Measurements from ENCODE around the gene ARHGAP9.
A peak's percentile ranks its signal among the peaks of the same experiment; 100 is the strongest.
"Not testable (repeated sequence)": the region's sequence is repeated elsewhere in the genome, so short reads cannot be mapped to it uniquely, and the experiment has no call there.

Gene ARHGAP9

DNA sequence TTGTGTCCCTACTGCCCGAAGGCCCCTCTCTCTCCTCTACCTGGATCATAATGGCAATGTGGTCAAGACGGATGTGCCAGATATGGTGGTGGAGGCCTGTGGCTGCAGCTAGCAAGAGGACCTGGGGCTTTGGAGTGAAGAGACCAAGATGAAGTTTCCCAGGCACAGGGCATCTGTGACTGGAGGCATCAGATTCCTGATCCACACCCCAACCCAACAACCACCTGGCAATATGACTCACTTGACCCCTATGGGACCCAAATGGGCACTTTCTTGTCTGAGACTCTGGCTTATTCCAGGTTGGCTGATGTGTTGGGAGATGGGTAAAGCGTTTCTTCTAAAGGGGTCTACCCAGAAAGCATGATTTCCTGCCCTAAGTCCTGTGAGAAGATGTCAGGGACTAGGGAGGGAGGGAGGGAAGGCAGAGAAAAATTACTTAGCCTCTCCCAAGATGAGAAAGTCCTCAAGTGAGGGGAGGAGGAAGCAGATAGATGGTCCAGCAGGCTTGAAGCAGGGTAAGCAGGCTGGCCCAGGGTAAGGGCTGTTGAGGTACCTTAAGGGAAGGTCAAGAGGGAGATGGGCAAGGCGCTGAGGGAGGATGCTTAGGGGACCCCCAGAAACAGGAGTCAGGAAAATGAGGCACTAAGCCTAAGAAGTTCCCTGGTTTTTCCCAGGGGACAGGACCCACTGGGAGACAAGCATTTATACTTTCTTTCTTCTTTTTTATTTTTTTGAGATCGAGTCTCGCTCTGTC, 22.8 kb downstream of the ARHGAP9 start:
- DNase-seq (ENCODE audit: low spot score) = no peak

DNA sequence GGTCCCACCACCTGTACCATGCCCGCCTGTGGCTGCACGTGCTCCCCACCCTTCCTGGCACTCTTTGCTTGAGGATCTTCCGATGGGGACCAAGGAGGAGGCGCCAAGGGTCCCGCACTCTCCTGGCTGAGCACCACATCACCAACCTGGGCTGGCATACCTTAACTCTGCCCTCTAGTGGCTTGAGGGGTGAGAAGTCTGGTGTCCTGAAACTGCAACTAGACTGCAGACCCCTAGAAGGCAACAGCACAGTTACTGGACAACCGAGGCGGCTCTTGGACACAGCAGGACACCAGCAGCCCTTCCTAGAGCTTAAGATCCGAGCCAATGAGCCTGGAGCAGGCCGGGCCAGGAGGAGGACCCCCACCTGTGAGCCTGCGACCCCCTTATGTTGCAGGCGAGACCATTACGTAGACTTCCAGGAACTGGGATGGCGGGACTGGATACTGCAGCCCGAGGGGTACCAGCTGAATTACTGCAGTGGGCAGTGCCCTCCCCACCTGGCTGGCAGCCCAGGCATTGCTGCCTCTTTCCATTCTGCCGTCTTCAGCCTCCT, 23.4 kb downstream of the ARHGAP9 start:
- no peak for DNase-seq (ENCODE audit: low spot score)

DNA sequence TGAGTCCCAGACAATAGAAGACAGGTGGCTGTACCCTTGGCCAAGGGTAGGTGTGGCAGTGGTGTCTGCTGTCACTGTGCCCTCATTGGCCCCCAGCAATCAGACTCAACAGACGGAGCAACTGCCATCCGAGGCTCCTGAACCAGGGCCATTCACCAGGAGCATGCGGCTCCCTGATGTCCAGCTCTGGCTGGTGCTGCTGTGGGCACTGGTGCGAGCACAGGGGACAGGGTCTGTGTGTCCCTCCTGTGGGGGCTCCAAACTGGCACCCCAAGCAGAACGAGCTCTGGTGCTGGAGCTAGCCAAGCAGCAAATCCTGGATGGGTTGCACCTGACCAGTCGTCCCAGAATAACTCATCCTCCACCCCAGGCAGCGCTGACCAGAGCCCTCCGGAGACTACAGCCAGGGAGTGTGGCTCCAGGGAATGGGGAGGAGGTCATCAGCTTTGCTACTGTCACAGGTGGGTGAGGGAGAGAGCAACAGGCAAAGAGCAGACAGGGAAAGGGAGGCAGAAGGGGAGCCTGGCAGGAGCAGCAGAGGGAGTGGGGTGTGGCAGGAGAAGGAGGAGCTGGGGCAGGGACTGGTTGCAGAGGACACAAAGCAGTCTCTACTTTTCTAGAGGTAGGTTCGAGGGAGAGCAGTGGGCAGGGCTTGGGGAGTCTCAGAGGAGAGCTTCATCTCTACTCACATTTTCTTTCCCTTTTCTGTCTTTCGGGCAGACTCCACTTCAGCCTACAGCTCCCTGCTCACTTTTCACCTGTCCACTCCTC, 24.1 kb downstream of the ARHGAP9 start:
- DNase-seq (ENCODE audit: low spot score) = no peak

DNA sequence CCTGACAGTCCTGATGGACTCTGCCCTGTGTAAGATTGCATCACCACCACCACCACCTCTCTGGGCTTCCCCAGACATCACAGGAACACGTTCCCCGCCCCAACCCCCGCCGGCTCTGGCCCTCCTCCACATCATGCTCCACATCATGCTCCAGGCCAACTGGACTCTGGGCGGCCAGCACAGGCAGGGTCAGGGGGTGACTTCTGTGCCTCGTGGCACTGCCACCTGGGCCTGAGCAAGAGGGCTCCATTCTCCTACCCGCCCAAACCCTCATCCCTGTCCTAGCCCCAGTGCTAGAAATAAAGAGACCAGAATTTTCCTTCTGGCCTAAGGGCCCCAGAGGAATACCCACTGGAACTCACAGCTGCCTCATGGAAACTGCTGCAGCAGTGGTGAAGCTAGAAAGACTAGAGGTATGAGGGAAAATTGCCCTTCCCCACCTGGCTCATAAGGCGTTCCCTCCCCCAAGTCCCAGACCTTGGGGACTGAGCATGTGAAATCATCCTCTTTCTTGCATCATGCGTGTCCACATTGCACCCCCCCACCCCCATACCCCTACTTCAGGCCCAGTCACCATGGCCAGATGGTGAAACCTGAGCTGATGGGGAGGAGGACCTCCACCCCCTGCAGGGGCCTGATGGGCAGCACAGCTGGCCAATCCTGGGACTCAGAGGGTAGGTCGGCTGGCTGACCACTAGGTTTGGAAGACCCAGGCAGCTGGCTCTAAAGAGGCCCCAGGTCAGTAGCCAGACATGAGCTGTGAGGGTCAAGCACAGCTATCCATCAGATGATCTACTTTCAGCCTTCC, 24.9 kb downstream of the ARHGAP9 start, which contains the start of gene INHBE:
Gene INHBE, plus strand, starts transcription at position 742 of the 808 bp plus-strand sequence. CDS start 230 bp downstream, outside the sequence.
- no peak for DNase-seq (ENCODE audit: low spot score)

DNA sequence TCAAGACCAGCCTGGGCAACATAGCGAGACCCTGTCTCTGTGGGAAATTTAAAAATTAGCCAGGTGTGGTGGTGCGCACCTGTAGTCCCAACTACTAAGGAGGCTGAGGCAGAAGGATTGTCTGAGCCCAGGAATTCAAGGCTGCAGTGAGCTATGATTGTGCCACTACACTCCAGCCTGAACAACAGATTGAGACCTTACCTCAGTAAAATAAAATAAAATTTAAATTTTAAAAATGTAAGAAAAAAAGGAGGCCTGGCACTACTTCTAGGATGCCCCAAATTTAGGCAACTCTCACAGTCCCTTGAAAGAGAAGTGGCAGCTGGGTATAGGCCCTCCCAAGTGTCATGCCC, 25.5 kb downstream of the ARHGAP9 start:
- DNase-seq (ENCODE audit: low spot score) = no peak

DNA sequence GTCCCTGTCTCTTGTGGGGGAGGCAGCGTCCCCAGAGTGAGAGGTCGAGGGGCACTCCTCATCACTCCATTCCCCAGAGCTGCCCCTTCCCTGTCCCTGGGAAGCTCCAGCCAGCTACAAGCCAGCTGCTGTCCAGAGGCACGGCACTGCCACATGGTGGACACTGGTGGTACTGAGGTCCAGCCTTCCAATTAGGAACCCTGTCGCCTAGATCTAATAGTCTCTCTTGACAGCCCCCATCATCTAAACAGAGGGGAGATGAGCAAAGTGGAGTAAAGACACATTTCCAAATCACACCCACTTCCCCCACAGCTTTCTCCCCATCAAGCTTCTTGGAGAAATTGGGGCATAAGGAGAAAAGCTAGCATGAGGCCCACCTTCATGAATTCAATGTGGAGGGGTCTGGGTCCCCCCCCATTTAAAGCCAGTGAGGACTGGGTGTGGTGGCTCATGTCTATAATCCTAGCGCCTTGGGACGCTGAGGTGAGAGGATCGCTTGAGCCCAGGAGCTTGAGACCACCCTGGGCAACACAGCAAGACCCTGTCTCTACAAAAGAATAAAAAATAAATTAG, 26.6 kb downstream of the ARHGAP9 start:
- DNase-seq (ENCODE audit: low spot score) = peak; percentile 75

DNA sequence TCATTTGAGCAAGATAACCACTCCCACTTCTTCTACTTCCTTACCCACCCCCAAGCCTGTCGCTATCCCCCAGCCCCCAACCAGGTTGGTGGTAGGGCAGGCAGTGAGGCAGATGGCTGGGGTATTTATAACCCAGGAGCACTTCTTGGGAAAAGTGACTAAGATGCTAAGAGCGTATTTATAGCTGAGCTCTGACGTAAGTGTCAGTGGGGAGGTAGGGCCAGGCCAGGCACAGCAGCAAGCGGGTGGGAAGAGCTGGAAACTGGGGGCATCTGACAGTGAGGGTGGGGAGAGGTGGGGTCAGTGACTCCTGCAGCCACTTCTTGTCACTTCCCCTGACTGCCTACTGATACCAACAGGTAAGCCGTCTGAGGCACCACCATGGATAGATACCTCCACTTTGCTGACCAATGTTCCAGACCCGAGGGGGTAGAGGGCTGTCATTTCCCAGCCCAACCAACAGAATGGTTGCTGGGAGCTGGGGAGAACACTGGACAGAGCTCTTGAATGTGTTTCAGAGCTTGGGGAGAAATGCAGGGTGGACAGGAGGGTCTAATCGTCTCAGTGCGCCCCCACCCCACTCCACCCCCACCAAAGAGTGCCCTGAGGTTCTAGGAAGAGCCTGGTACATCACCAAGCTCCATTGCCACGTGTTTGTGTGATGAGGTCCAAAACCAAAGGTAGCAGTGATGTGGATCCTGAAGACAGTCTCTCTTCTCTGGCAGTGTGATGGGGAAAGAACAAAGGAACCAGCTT, 27.3 kb downstream of the ARHGAP9 start:
- peak; percentile 75 for DNase-seq (ENCODE audit: low spot score)

DNA sequence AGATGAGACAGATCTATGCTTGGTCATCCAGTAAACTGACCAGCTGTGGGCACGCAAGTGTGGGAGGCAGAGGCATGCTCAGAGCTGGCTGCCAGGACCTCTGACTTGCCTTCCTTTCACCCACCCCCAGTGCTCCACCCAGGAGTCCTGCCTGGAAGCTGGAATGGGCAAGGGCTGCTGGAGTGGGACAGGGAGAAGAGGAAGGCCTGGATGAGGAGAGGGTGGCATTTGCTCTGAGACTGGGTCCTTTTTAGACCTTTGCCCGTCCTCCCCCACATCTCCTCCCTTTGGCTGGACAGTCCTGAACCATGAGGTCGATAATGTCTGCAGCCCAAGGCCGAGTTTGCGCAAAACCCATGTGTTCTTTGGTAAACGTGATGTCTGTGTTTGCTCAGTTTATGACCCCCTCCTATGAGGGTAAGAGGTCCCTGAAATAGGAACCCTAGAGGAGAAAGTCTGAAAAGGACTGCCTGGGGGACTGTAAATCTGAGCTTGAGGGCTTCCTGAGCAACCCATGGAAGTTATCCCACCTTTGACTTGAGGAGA, 28.4 kb downstream of the ARHGAP9 start:
- DNase-seq (ENCODE audit: low spot score) = no peak

DNA sequence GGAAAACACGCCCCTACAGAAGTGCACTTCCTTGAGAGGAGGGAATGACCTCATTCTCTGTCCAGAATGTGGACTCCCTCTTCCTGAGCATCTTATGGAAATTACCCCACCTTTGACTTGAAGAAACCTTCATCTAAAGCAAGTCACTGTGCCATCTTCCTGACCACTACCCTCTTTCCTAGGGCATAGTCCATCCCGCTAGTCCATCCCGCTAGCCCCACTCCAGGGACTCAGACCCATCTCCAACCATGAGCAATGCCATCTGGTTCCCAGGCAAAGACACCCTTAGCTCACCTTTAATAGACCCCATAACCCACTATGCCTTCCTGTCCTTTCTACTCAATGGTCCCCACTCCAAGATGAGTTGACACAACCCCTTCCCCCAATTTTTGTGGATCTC, 29.6 kb downstream of the ARHGAP9 start:
- no peak for DNase-seq (ENCODE audit: low spot score)

DNA sequence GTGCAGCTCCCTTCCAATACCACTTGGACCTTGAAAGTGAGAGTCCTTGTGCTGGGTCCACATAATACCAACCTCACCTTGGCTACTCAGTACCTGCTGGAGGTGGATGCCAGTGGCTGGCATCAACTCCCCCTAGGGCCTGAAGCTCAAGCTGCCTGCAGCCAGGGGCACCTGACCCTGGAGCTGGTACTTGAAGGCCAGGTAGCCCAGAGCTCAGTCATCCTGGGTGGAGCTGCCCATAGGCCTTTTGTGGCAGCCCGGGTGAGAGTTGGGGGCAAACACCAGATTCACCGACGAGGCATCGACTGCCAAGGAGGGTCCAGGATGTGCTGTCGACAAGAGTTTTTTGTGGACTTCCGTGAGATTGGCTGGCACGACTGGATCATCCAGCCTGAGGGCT, 30.3 kb downstream of the ARHGAP9 start:
- DNase-seq (ENCODE audit: low spot score) = no peak

DNA sequence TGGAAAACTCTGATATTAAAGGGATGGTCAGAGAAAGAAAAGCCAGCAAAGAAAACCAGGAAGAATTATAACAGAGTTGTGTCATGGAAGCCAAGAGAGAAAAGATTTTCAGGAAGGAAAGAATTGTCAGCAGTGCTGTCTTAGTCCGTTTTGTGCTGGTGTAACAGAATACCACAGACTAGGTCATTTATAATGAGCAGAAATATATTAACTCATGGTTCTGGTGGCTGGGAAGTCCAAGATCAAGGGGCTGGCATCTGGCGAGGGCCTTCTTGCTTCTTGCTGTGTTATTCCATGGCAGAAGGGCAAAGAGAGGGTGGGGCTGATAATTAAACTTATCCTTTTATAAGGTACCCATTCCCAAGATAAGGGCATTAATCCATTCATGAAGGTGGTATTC, 31.0 kb downstream of the ARHGAP9 start:
- DNase-seq (ENCODE audit: low spot score) = no peak

DNA sequence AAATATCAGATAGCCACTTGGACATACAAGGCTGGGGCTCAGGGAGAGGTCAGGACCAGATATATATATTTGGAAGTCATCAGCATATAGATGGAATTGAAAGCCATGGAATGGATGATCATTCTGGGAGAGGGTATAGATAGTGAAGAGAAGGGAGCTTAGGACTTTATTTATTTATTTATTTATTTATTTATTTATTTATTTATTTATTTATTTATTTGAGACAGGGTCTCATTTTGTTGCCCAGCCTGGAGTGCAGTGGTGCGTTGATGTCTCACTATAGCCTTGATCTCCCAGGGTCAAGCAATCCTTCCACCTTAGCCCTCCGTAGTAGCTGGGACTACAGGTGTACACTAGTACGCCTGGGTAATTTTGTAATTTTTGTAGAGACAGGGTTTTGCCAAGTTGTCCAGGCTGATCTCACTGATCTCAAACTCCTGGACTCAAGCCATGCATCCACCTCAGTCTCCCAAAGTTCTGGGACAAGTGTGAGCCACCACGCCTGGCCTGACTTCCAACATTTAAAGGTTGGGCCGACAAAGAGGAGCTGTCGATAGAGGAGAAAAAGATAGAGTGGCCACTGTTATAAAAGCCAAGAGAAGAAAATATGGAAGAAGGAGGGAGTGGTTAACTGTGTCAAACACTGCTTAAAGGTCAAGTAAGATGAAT, 33.2 kb downstream of the ARHGAP9 start:
- no peak for DNase-seq (ENCODE audit: low spot score)

DNA sequence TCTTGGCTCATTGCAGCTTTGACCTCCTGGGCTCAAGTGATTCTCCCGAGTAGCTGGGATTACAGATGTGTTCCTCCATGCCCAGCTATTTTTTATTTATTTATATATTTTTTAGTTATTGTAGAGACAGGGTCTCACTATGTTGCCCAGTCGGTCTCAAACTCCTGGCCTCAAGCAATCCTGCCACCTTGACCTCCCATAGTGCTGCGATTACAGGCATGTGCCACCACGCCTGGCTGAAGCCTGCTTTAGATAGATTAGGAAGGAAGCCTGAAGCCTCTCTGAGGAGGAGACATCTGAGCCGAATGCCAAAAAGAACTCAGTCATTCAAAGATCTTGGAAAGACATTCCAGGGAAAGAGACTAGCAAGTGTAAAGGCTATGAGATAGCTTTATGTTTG, 34.9 kb downstream of the ARHGAP9 start:
- DNase-seq (ENCODE audit: low spot score) = no peak

DNA sequence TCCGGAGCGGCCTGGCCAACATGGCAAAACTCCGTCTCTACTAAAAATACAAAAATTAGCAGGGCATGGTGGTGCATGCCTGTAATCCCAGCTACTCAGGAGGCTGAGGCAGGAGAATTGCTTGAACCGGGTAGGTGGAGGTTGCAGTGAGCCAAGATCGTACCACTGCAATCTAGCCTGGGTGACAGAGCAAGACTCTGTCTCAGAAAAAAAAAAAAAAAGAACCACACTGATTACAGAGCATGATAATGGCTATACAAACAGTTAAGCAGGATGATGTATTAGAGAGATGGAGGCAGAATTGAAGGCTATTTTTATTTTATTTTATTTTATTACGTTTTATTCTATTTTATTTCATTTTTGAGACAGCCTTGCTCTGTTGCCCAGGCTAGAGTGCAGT, 35.3 kb downstream of the ARHGAP9 start:
- DNase-seq (ENCODE audit: low spot score) = not testable (repeated sequence)

DNA sequence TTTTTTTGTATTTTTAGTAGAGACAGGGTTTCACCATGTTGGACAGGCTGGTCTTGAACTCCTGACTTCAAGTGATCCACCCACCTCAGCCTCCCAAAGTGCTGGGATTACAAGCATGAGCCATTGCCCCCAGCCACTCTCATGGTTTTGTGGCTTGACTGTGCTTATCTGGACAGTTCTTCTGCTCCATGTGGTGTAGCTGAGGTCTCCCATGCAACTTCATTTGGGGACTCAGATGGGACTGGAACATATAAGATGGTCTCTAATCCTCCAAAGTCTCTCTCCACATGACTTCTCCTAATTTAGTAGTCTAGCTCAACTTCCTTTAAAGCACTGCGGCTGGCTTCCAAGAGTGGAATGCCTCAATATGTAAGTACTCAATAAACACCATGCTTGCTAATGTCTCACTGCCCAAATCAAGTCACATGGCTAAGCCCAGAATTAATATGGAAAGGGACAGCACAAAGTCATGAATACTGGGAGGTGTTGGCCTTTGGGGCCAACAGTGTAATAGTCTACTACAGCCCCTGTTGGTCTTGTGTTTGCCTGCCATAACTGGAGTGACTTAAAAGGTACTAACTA, 37.7 kb downstream of the ARHGAP9 start:
- DNase-seq (ENCODE audit: low spot score) = no peak

DNA sequence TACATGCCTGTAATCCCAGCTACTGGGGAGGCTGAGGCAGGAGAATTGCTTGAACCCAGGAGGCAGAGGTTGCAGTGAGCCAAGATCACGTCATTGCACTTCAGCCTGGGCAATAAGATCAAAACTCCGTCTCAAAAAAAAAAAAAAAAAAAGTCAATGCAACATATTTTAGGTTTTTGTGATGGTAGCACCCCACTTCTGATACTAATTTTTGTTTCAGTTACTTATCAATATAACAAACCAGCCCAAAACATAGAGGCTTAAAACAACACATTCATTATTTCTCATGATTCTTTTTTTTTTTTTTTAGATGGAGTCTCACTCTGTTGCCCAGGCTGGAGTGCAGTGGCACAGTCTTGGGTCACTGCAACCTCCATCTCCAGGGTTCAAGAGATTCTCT, 38.3 kb downstream of the ARHGAP9 start:
- not testable (repeated sequence) for DNase-seq (ENCODE audit: low spot score)

DNA sequence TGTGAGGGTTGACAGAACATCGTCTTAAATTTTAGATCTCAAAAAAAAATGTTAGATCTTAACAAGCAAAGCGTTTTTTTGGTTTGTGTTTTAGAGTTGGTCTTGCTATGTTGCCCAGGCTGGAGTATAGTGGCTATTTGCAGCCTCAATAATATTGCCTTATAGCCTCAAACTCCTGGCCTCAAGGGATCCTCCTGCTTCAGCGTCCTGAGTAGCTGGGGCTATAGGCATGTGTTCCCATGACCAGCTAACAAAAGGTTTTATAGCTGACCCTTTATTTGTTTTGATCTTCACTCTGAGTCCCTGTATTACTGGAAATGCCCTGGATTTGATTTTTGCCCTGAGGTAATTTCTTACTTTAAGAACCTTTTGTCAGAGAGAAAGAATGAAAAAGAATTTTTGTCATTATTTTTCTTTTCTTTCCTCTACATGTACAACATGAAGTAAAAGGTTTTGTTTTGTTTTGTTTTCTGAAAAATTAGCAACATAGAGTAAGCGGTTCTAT, 39.9 kb downstream of the ARHGAP9 start:
- DNase-seq (ENCODE audit: low spot score) = no peak

DNA sequence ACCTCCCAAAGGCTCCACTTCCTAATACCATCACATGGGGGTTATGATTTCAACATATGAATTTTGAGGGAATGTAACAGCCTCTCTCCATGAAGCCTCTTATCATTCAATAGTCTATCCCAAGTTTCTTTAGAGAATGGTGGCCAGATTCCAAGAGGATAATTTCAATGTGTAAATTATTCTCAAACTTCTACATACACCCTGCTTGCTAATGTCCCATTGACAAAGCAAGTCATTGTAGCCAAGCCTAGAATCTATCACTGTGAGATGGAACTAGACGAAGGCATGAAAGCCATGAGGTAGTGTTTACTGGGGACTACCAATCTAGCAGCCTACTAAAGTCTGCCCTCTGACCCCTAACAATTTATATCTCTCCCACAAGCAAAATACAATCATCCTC, 41.3 kb downstream of the ARHGAP9 start:
- DNase-seq (ENCODE audit: low spot score) = no peak

DNA sequence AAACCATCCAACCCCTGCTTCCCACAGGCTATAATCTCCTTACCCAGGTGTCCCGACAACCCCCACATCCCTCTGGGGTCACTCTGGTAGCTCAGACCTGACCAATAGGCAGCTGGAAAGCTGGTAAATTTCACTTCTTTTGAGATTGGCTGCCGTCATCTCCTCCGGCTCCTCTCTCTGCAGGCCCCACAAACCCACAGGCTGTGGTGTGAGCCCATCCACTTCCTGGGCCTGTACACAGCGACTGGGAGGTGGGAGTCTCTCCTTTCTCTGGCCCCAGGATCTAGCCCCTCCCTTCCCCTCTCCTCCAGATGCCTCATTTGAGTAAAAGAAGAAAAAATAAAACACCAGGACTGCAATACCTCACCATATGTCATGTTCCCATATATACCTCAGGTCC, 44.4 kb downstream of the ARHGAP9 start:
- DNase-seq (ENCODE audit: low spot score) = no peak

Measured in kidney capillary endothelial cell (primary cell).